GM12872 (cell line): ENCODE results near the gene CNTNAP5.

Source experiments
- TF ChIP-seq, protein P1 (sequence below): IDR thresholded peaks from 3 replicates; pipeline ENCODE4 v1.5.1; 2011; ENCODE audit warnings: low read depth, mild to moderate bottlenecking, low read length, moderate library complexity; ENCODE audit not compliant: insufficient read depth

Gene CNTNAP5

DNA sequence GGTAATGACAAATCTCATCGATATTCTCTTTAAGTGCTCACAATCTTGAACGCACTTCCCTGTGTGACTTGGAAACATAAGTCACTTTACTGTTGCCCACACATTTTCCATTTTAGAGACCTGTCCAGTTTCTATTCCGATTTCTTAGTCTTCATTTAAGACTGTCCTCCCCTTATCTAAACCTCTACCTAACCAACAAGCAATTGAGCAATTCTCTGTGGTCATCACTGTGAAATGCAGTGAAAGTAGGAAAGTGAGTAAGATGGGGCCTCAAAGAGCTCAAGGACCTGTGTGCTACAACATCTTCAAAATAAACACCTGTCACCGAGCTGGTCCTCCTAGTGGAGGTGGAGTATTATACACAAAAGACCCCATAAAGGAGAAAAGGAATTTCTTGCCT is 184.4 kb downstream of the CNTNAP5 start:
- TF ChIP-seq, protein P1, sequence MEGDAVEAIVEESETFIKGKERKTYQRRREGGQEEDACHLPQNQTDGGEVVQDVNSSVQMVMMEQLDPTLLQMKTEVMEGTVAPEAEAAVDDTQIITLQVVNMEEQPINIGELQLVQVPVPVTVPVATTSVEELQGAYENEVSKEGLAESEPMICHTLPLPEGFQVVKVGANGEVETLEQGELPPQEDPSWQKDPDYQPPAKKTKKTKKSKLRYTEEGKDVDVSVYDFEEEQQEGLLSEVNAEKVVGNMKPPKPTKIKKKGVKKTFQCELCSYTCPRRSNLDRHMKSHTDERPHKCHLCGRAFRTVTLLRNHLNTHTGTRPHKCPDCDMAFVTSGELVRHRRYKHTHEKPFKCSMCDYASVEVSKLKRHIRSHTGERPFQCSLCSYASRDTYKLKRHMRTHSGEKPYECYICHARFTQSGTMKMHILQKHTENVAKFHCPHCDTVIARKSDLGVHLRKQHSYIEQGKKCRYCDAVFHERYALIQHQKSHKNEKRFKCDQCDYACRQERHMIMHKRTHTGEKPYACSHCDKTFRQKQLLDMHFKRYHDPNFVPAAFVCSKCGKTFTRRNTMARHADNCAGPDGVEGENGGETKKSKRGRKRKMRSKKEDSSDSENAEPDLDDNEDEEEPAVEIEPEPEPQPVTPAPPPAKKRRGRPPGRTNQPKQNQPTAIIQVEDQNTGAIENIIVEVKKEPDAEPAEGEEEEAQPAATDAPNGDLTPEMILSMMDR, result no peak

DNA sequence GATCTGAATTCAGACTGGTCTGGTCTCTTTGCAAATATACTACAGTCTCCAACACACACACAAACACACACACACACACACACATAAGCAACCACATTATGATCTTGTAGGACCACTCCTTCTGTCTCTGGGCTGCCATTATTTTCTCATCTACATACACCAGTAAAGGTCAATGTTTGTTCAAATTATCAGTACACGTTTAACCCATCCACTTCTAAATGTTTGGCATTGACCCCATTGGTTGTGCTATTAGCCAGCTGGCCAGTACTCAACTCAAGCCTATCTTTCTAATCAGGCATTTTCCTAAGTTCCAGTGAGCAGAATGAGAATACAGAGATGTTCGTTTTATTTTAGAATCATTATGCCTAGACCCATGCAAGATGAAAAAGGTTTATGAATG is 186.4 kb downstream of the CNTNAP5 start:
- TF ChIP-seq, protein P1, result no peak

DNA sequence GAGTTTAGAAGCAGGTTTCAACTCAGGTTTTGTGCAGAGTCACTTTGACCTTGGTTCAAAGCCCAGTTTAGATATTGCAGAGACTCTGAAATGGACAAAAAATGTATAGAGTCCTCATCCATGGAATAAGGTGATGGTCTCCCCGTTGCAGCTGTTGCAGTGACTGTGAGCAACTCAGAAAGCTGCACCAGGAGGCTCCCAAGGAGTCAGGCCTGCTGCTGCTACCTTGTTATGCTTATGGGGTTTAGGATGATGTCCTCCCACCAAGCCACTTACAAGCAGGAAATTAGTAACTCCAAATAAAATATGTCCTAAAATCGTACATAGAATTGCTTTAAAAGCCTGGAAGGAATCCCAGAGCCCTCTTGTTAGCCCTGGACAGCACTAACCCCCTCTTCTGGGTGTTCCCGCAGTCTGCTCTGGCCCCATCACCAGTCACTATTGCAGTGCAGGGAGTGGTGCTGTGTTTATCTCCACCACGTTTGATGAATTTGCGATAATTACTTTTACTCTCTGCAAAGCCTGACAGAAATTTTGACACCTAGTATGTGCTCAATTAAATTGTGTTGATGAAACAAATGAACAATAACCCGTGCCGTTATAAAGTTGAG is 189.0 kb downstream of the CNTNAP5 start:
- TF ChIP-seq, protein P1, result no peak

DNA sequence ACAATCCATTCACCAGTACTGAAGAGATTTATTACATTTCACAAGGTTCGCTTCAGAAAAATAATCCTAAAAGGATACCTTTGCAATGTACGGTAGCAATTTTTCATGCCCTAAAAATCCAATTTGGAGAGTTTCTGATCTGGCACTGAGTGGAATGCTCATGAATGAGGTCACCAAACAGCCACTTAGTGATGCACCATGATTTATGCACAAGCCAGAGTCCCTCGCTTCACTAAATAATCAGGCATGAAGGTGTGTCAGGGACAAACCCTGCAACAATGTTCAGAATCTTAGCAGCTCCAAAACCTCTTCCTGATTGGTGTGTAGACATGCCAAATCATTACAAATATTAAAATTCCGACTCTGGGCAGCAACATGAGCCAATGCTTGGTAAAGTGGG is 221.1 kb downstream of the CNTNAP5 start:
- TF ChIP-seq, protein P1, result no peak

DNA sequence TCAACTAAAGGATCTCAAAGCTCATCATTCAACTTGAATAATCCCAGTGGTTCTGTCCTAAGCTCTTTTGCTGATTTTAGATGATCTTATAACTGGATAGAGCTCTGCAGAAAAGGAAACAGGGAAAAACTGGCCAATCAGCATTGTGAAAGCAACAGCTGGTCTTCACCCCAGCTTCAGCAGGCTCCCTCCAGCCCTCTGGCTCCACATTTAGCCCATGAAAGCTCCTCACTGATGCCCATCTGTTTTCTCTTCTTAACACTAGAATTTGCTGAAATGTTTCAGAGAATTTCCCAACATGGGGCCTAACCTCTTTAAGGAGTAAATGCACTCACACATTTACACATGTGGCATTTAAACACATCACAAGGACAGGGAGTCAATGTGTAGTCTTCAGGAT is 223.3 kb downstream of the CNTNAP5 start:
- TF ChIP-seq, protein P1, result no peak

DNA sequence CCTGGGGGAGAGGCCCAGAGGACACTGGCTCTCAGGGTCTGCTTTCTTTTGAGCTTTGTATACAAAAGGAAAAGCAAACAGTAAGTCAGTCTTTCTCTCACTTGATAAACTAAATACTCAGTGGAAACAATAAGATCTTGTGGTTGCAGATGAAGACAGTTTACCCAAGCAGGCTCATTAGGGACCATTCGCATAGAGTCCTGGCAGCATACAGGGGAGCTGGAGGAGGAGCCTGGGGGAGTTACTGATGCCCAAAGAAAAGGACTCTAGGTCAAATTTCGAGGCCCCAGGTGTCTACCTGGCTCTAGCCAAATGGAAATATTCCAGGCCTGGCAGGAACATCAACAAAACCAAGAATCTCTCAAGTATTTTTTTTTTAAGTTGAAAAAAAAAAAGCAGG is 225.3 kb downstream of the CNTNAP5 start:
- TF ChIP-seq, protein P1, result no peak

DNA sequence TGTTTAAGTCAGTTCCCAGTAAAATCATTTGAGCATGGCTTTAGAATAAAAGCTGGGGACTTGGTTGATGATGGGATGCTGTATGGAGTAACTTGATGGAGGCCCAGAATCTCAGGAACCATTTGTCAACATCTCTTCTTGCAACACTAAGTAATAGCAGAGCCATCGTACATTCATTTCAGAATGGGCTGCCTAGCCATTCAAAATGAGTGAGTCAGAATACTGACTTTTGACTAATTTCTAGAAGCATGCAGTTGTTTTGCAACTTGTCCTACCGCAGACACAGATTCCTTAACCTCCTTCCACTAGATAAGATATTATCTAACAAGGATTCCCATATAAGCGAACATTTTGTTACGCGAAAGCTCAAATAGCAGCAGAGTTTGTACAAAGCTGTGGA is 229.5 kb downstream of the CNTNAP5 start:
- TF ChIP-seq, protein P1, result no peak
